ENCODE data around the gene DDX1.

DDX1 gene

DNA sequence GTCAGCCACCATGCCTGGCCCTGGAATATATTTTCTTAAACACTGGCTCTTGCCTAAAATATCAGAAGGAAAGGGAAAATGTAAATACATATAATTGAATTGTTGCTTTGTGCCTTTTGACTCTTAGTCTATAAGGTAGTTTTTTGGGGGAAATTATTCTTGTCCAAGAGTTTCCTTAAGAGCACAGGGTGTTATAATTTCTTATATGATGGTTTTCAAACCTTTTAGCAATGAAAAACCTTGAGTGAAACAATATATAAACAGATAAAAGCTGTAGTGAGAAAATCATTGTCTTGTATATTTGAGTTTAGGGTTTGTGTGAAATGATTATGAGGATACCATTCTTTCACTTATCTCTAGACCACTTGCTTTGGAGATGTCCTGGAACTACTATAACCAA is 40.2 kb downstream of the DDX1 start:
- DNase-seq: no peak

DNA sequence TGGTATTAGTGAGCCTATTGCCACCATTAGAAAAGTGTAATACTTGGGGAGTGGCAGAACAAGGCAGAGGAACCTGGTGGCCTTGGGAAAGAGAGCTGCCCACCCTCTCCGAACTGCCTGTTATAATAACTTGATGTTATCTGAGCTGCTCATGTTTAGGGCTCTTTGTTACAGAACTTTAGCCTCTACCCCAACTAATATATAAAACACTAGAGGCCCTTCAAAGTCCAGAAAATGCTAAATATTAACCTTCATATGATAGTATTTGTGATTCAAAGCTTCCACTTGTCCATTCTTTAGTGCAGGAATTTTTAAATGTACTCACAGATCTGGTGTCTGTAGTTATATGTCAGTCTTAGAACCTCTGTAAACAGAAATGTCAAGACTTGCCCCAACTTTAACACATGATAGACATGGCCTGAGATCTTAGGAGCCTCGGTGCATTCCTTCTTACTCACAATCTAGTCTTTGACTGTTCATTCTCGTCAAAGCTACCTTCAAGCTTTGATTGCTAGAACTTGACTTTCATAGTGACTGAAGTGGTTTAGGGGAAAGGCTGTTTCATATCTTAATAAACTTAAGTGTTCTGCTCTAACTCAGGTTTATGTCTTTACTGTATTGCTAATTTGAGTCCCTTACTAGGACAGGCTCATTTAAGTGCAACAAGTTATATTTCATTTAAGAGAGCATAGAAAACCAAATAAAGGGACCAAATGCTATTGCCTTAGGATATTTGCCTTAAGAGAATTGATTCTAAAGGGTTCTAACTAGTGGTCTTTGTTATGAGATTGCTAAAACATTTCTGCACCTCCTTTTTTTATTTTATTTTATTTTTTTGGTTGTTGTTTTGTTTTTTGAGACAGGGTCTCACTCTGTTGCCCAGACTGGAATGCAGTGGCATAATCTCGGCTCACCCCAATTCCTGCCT is 41.6 kb downstream of the DDX1 start:
- DNase-seq: no peak

DNA sequence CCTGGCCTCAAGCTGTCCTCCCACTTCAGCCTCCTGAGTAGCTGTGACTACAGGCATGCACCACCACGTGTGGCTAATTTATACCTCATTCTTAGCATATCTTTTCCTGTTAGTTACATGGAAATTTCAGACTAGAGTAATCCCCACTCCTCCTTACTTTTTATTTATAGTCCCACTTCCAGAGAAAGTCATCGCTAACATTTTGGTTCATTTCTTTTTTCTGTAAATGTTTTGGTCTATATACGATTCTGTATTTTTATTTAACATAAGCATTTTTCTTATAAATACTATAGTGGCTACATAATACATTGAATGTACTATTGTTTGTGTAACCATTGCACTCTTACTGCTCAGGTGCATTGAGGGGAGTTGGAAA is 42.3 kb downstream of the DDX1 start:
- no peak for DNase-seq

DNA sequence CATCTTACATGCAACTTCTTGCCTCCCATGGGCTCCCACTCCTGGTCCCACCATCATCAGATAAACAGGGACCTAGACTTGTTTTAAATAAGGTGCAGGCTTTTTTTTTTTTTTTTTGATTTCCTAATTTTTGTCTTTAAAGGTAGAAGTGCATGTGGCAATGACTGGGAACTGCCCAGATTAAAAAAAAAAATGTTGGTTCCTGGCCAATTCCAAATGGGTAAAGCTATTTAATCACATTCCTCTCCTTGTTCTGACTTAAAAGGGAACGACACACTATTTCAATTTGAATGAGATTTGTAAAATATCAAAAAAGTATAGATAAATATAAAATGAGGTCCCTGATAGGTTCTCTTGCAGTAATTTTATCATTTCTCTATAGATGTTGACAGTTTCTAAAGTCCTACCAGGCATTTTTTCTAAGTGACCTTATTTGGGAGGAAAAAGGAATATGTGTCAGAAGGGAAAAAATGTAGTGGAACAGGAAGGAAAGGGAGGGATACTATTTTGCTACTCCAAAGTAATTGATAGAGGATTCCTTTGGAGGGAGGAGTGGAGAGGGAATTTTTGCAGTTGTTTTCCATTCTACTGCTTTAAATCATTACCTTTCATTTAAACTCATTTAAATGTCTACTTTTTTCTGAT is 43.3 kb downstream of the DDX1 start:
- no peak for DNase-seq

DNA sequence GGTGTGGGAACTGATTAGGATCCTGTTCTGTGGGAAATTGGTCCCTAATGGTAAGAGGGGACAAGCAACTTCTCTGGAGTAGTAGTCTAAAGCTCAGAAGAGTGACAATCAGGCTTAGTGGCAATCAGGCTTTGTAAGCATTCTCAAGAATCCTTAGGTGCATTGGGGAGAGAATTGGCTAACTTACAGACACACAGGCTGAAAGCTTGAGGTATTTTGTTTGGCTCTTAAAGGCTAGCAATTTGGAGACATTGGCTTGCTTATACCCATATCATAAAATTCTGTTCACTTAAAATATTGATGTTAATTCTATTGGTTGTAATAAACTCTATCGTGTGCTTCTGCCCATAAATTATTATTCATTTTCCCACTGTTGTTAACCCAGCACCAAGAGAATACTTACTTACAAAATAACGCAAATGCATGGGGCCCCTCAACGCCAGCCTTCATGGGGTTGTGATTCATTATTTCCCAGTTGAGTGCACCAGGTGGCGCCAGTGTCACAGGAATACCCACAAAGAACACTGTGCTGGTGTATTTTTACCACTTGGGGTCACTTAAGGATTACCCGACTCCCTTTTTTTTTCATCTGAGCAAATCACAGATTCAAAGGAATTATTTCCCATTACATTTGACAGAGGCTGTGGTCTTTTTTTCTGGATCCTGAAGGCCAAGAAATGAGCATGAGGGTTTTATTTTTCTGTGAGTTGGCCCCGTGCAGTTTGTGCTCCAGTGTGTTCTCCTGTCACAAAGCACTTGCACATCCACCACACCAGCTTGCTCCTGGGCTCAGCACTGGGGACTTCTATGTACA is 45.5 kb downstream of the DDX1 start:
- DNase-seq: peak; percentile 85

DNA sequence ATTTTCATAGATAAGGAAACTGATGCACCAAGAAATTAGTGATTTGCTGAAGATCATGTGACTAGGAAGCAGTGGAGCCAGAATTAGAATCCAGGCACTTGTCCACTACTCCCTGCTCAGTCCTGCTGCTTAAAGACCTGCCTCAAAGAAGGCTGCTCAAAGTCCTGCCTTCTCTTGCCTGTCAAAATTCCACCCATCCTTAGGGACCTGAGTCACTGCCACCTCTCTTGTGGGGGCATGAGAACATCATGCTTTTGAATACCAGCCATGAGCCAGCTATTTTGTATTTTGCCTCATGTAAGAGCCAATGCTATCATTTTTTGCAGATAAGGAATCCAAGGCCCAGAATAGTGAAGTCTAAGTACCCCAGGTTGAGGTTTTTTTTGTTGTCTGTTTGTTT is 47.1 kb downstream of the DDX1 start:
- no peak for DNase-seq

DNA sequence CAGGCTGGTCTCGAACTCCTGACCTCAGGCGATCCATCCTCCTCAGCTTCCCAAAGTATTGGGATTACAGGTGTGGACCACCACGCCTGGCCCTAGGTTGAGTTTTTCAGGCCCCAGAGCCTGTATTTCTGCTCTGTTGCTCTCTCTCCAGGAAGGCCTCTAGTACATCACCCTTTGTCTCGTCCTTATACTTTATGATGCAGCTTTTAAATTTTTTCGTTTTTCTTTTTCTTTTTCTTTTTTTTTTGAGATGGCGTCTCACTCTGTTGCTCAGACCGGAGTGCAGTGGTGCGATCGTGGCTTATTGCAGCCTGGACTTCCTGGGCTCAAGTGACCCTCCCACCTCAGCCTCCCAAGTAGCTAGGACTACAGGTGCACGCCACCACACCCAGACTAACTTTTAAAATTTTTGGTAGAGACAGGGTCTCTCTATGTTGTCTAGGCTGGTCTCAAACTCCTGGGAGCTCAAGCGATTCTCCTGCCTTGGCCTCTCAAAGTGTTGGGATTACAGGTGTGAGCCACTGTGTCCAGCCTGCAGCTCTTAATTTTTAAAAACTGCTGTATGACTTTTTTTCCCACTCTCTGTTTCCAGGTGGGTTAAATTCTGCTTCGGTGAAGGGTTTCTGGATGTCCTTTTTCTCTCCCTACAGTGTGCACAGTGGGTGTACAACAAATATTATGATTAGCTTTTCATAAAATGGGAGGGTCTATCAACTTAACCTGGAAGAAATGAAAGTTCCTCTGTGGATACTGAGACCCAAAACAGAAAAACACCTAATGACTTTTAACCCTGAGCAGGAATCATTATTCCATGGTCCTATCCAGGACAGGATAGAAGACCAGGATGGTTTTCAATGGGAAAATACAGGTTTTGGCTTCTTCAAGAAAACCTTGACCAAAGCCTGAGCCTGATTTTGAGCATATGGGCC is 47.9 kb downstream of the DDX1 start:
- DNase-seq: no peak

DNA sequence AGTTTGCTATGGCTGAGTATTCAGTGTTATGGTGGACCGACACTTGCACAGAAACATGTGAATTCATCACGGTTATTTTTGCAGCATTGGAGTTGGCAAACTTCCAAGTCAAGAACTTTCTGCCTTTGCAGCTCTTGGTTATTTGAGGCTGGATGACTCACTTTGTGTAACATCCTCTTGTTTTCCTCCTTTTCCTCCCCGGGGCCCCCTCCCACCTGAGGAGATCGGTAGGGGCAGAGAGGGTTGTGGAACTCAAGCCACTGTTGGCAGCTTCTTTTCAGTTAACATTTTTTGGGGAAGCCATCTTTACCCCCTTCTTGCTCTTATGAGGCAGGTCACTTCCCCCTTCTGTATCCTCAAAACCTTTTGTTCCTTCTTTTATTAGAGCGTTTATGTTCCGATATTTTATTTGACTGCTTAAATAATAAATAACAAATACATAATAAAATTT is 48.6 kb downstream of the DDX1 start:
- no peak for DNase-seq

DNA sequence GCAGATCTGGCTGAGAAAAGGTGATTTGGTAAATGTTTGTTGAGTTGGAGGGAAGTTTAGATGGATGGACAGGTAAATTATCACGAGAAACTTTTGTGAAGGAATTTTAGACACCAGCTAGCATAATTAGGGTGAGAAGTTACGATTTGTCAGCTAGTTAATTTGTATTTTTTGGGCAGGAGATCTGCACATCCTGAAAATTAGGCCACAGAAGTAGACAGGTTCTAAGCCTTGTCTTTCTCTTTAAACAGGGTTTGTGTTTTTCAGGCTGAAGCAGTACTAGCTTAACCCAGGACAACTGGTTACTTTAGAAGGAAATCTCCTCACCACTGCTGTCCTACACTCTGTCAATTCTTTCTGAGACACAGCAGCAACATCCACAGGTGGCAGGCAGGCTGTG is 49.1 kb downstream of the DDX1 start:
- no peak for DNase-seq

DNA sequence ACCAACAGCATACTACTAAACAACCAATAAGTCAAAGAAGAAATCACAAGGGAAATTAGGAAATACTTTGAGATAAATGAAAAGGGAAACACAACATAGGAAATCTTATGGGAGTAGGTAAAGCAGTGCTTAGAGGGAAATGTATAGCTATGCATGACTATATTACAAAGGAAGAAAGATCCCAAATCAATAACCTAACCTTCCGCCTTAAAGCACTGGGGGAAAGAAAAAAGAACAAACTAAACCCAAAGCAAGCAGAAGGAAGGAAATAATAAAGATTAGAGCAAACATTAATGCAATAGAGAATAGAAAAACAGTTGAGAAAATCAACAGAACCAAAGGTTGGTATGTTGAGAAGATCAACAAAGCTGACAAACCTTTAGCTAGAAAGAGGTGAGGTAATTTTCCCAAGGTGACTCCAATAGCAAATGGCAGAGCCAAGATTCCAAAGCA is 49.9 kb downstream of the DDX1 start:
- no peak for DNase-seq

DNA sequence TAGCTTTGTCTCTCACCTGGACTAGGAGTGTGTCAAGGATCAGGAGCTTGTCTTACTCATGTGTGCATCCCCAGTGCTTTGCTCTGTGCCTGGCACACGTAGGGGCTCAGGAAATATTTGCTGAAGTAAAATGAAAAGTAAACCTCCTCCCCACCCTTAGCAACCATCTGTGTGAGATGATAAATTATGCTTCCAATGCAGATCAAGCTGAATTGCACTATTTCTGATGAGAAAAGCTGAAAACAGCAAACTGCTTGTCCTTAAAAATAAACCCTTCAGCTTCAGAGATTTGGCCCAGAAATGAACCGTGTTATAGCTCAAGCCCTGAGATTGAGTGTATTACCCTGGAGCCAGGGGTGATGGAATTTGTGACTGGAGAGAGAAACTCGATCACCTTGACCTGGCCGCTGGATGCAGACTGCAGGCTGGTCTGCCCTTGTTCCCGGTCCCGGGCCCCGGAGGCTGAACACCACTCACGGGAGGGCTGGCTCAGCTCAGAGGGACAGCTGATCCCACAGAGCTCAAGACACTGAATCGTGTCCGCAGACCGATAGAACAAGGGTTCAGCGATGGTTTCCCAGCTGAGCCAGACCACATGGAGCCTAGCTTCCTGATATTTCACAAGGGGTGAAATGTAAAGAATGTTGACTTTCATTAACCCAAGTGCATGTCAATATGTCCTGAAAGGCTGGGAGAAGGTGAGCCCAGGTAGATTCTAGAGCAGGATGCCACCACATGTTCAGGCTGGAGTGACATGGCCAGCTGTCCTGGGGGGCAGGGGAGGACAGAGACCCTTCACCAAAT is 50.5 kb downstream of the DDX1 start:
- no peak for DNase-seq

DNA sequence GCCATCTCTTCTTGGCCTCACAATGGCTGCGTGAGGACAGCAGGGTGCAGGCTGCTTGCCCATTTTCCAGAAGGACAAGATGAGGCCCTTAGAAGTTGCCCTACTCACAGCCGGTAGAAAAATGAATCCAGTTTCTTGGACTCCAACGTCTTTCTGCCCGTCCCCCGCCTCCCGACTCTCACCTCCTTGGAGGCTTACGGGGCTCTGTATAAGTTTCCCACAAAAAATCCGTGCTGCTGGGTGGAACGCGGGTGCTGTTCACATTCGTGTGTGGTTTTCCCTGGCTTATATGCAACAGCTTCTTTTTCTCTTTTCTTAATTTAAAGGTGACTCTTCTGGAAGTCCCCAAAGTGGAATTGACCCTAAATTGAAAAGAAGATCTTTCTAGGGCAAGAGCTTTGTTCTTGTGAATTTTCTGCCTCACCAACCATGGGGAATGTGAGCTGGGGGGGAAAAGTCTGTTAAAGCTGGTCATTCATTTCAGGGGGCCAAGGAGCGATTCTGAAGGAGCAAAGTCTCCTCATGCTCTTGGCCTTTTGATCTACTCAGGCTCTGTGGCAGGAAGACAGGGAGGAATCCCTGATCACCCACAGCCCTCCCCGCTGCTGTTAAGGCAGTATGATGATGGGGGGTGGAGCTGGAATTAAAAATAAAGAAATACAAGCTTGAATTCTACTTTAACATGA is 51.3 kb downstream of the DDX1 start:
- DNase-seq: peak; percentile 65

DNA sequence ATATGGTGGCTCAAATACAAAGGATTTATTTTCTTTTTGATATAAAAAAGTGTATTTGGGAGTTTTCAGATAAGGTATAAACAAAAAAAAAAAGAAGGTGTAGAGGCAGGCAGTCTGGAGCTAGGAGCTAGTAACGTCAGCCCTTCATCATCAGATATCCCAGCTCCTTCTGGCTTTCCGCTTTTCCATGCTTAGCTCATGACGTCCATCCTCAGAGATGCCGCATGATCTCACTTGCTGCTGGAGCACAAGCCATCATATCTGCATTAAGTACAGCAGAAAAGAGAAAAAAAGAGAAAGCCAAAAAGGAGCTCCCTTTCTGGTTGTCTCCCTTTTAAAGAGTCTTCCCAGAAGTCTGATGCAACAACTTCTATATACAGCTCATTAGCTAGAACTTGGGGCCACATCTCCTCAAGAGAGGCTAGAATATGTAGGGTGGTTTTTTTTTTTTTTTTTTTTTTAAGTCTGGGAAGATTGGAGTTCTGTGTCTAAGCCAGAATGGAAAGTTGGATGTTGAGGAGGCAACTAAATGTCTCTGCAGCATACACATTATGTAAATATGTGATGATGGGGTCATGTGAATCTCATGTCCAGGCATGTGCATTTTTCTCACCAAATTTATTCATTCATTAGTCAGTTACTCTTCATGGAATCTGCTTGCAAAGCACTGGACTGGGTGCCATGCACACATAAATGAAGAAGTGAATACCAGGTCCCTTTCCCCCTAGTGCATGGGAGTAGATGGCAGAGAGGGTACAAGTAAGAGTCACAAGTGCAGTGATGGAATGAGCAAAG is 52.3 kb downstream of the DDX1 start:
- DNase-seq: no peak

DNA sequence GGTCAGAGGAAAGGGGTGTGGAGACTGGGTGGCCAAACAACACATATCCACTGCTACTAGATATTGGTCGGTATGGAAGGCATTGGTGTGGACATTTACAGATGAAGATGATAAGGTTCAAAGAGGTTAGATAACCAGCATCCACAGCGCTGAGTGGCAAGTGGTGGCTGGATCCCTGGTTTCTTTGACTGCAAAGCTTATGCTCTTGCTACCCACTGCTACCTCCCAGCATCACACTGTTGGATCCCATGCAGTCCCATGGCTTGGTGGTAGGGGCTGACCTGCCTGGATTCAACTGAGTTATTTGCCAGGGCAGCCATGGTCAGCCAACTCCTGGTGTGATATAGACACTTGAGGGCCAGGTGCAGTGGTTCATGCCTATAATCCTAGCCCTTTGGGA is 53.6 kb downstream of the DDX1 start:
- DNase-seq: no peak

DNA sequence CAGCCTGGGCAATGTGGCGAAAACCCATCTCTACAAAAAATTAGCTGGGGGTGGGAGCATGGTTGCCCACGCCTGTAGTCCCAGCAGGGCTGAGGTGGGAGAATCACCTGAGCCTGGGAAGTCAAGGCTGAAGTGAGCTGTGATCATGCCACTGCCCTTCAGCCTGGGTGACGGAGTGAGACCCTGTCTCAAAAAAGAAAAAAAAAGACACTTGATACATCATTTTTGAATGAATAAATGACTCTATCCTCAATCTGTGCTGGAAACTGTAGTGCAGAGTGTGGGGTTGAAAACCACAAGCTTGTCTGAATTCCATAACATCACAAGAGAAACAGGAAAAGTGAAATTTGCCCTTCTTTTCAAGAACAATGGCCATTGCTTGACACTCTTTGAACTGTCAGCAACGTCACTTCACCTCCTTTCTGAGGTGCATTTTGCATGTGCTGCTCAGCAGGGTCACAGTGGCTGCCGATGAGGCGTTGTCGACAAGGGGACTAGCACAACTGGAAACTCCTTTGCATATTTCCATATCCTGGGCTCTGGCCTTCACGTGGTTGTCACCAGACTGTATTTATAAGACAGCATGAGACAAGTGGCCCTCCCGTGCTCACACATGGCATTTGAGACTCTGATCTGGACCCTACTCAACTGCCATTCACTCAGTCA is 54.2 kb downstream of the DDX1 start:
- no peak for DNase-seq

DNA sequence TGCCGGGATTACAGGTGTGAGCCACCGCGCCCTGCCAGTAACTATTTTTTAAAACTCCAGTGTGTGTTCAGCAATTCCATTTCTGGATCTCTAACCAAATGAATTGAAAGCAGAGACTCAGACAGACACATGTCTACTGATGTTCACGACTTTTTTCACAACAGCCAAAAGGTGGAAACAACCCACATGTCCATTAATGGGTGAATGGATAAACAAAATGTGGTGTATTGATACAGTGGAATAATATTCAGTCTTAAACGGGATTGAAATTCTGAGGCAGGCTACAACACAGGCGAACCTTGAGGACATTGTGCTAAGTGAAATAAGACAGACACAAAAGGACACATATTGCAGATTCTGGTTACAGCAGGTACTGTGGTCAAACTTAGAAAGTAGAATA is 55.0 kb downstream of the DDX1 start:
- DNase-seq: no peak

DNA sequence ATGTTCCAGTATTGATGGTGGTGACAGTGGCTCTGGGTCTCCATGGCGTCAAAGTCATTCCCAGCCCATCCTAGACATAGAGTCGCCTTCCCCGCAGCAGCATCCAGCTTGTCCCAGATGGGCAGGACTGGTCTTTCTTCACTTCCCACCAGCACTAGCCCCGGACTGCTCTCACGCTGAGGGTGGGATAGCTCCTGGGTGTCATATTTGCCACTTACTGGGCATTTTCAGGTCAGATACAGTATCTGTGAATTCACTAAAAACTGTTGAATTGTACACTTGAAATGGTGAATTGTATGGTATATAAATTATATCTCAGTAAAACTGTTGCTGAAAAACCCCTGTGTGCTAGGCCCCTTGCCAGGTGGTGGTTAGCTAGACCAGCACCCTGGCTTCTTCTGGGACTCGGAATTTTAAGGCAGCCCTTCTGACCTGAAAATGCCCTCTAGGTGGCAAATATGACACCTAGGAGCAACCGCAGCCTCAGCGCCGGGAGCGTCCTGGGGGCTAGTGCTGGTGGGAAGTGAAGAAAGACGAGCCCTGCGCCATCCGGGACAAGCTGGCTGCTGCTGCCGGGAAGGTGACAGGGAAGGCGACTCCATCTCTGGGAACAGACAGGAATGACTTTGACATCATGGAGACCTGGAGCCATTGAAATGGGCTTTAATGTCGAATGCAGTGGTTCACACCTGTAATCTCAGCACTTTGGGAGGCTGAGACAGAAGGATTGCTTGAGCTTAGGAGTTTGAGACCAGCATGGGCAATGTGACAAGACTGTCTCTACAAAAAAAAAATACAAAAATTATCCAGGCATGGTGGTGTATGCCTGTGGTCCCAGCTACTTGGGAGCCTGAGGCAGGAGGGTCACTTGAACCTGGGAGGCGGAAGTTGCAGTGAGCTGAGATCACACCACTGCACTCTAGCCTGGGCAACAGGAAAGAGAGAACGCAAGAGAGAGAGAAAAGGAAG is 56.2 kb downstream of the DDX1 start:
- DNase-seq: no peak

Data from retina (tissue), 1 donor.